Ishikawa (cell line): ENCODE measurements around the gene YY1.

Source experiments
- CEBPB ChIP-seq: IDR thresholded peaks from 2 replicates; pipeline ENCODE4 v1.6.1; 2012
- CREB1 ChIP-seq: IDR thresholded peaks from 2 replicates; pipeline ENCODE4 v1.6.1; 2012; ENCODE audit warnings: low read depth
- EGR1 ChIP-seq: IDR thresholded peaks from 2 replicates; pipeline ENCODE4 v1.6.1; 2012
- EP300 ChIP-seq: IDR thresholded peaks from 2 replicates; pipeline ENCODE4 v1.6.1; 2012; ENCODE audit warnings: borderline replicate concordance
- FOXM1 ChIP-seq: IDR thresholded peaks from 2 replicates; pipeline ENCODE4 v1.6.1; 2012; ENCODE audit warnings: low read depth, borderline replicate concordance
- NFIC ChIP-seq: IDR thresholded peaks from 2 replicates; pipeline ENCODE4 v1.6.1; 2012
- RAD21 ChIP-seq: IDR thresholded peaks from 2 replicates; pipeline ENCODE4 v1.6.1; 2012; ENCODE audit warnings: low read depth
- TAF1 ChIP-seq: IDR thresholded peaks from 2 replicates; pipeline ENCODE4 v1.6.1; 2012; ENCODE audit warnings: low read depth, mild to moderate bottlenecking
- TCF12 ChIP-seq: IDR thresholded peaks from 2 replicates; pipeline ENCODE4 v1.6.1; 2012; ENCODE audit warnings: low read depth
- TEAD4 ChIP-seq: IDR thresholded peaks from 2 replicates; pipeline ENCODE4 v1.6.1; 2012
- YY1 ChIP-seq: IDR thresholded peaks from 2 replicates; pipeline ENCODE4 v1.6.1; 2012; ENCODE audit warnings: low read depth
- ZBTB7A ChIP-seq: IDR thresholded peaks from 2 replicates; pipeline ENCODE4 v1.6.1; 2012; ENCODE audit warnings: low read depth
- TF ChIP-seq, protein P1 (sequence below): IDR thresholded peaks from 2 replicates; pipeline ENCODE4 v1.6.1; 2012
- TF ChIP-seq, protein P2 (sequence below): IDR thresholded peaks from 2 replicates; pipeline ENCODE4 v1.6.1; 2012
- TF ChIP-seq, protein P3 (sequence below): IDR thresholded peaks from 2 replicates; pipeline ENCODE4 v1.6.1; 2012; ENCODE audit warnings: low read depth, mild to moderate bottlenecking

YY1 gene

DNA sequence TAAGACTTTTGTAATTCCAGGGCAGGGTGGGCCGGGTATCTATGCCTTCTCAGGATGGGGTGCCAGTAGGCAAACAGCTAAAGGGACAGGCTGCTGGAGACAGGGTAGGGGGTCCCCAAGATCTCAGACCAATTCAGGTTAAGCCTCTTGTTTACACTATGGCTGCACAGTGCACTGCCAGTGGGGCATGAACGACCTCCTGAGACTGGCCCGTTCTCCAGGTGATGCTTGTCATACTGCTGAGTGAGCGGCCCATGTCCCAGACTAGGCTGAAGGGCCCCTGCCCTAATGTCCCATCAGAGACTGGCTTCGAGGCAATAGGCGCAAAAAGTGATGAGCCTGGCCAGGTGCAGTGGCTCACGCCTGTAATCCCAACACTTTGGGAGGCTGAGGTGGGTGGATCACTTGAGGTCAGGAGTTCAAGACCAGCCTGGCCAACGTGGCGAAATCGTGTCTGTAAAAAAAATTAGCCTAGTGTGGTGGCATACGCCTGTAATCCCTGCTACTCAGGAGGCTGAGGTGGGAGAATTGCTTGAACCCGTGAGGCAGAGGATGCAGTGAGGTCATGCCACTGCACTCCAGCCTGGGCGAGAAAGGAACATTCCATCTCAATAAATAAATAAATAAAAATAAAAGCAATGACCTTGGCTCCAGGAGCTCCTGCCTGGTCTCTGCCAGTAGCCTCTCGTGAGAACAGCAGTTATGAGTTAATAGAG, 54.7 kb downstream of the YY1 start:
- TF ChIP-seq NFIC (no peak), CREB1 (no peak), CEBPB (no peak)

DNA sequence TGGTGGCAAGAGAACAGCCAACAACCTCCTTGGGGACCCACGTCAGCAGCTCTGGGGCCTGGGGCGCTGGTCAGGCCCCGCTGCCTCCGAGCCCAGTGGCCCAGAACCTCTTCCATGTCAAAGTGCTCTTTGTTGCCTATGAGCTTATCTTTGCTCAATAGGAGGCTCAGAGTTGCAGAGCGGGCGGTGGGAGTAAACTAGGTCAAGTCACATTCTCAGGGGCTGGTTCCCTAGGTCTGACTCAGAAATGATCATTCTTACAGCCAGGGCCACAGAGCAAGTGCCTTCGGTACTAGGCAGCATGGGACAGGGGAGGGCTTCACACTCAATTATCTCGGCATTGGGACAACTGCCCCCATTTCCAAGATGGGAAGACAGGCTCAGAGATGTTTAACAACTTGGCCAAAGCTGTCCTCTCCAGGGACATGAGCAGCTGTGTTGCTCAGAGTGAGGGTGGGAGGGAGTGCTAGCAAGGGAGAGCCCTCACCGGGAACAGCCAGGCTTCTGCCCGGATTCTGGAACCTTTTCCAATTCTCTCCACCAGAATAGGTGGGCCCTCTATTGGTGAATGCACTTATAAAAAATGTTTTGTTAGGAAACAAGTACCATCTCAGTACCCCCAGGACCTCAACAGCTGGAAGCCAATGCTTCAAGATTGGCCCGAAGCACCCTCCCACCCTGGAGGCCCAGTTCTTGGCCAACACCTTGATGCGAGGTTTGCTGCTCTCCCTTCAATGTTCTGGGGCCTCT, 55.4 kb downstream of the YY1 start:
- TF ChIP-seq, protein P1, sequence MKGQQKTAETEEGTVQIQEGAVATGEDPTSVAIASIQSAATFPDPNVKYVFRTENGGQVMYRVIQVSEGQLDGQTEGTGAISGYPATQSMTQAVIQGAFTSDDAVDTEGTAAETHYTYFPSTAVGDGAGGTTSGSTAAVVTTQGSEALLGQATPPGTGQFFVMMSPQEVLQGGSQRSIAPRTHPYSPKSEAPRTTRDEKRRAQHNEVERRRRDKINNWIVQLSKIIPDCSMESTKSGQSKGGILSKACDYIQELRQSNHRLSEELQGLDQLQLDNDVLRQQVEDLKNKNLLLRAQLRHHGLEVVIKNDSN, result no peak
- TF ChIP-seq, protein P2, sequence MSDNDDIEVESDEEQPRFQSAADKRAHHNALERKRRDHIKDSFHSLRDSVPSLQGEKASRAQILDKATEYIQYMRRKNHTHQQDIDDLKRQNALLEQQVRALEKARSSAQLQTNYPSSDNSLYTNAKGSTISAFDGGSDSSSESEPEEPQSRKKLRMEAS, result no peak
- no peak for TF ChIP-seq FOXM1
- no peak for TF ChIP-seq EGR1
- TF ChIP-seq, protein P3, sequence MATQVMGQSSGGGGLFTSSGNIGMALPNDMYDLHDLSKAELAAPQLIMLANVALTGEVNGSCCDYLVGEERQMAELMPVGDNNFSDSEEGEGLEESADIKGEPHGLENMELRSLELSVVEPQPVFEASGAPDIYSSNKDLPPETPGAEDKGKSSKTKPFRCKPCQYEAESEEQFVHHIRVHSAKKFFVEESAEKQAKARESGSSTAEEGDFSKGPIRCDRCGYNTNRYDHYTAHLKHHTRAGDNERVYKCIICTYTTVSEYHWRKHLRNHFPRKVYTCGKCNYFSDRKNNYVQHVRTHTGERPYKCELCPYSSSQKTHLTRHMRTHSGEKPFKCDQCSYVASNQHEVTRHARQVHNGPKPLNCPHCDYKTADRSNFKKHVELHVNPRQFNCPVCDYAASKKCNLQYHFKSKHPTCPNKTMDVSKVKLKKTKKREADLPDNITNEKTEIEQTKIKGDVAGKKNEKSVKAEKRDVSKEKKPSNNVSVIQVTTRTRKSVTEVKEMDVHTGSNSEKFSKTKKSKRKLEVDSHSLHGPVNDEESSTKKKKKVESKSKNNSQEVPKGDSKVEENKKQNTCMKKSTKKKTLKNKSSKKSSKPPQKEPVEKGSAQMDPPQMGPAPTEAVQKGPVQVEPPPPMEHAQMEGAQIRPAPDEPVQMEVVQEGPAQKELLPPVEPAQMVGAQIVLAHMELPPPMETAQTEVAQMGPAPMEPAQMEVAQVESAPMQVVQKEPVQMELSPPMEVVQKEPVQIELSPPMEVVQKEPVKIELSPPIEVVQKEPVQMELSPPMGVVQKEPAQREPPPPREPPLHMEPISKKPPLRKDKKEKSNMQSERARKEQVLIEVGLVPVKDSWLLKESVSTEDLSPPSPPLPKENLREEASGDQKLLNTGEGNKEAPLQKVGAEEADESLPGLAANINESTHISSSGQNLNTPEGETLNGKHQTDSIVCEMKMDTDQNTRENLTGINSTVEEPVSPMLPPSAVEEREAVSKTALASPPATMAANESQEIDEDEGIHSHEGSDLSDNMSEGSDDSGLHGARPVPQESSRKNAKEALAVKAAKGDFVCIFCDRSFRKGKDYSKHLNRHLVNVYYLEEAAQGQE, result no peak
- no peak for TF ChIP-seq TCF12
- no peak for TF ChIP-seq TAF1
- TF ChIP-seq CREB1, result no peak
- no peak for TF ChIP-seq EP300
- TF ChIP-seq ZBTB7A, result no peak
- TF ChIP-seq RAD21, result no peak
- no peak for TF ChIP-seq CEBPB
- no peak for TF ChIP-seq TEAD4
- TF ChIP-seq YY1, result no peak
- TF ChIP-seq NFIC, result no peak

DNA sequence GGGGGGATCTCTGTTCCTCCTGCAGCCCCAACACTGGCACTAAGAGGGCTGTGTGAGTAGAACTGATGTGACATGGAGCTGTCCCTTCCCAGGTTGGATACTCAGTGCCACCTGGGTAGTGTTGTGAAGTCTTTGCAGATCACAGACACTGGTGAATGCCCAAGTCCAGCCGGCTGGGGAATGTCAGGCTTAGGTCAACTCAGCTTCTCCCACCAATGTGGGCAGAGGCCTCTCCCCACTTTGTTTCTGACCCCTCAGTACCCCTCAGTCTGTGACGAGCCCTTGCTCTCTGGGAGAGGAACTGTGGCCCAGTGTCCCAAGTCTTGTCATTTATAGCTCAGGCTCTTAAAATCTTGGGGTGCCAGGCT, 56.0 kb downstream of the YY1 start:
- TF ChIP-seq, protein P3, result no peak
- TF ChIP-seq NFIC (no peak), TCF12 (no peak), EGR1 (no peak), CREB1 (no peak), EP300 (no peak), YY1 (no peak), ZBTB7A (no peak), TAF1 (no peak), CEBPB (no peak), TEAD4 (no peak), RAD21 (no peak), FOXM1 (no peak)
- TF ChIP-seq, protein P1, result no peak
- TF ChIP-seq, protein P2, result no peak

DNA sequence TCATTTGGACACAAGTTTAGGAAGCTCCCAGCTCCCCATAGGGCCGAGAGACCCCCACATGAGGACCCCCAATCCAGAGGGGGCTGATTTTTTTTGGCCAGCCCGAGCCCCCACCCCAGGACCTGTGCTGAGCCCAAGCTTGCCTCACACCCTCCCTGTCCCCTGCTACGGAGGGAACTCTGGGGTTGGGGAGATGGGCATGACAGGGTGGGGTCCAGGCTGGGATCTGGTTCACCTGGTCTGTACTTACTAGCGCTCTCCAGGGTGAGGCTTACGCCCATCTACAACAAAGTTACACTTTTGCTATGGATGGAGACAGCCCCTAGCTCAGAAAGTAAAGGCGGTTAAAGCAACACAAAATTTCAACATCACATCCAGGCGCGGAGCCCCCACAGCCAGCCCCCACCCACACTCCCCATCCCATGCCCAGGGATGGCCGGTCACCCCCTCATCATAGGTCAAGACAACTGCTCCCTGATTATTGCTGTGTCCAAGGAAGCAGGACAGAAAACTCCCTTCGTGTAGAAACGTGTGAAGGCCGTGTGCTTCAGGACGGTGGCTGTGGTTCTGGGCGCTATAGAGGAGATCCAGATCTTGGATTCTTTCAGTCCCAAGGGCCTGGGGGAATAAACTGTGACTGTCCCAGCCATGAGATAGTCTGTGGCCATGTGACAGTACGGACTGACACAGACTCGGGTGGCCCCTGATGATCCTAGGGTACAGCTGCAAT, 56.6 kb downstream of the YY1 start:
- TF ChIP-seq, protein P1, result no peak
- no peak for TF ChIP-seq CREB1
- no peak for TF ChIP-seq ZBTB7A
- no peak for TF ChIP-seq CEBPB
- TF ChIP-seq, protein P2, result no peak
- no peak for TF ChIP-seq TEAD4
- TF ChIP-seq, protein P3, result no peak
- TF ChIP-seq EP300, result no peak
